Upper lobe of left lung (tissue), 6 donors: ENCODE results near the gene B4GALT1. TPM values are rescaled to one million over a fixed set of nuclear protein-coding genes. Genes with fewer than 3 reads are reported as not detected.

ENCODE experiments used
- ATAC-seq, 2 donors: fragments of 200-7000 bp; cut with Tn5 transposase; one replicate each; pipeline ENCODE4 v1.9.1; 2022; ENCODE audit warnings: mild to moderate bottlenecking in 2 of 2, moderate library complexity in 2 of 2; ENCODE audit not compliant: low FRiP score in 2 of 2
- DNase-seq, 2 donors: peaks; one replicate each; pipeline ENCODE4 v3.0.0-alpha.2; 2019 to 2020
- H3K27ac ChIP-seq, 4 donors: fragments of 200-600 bp; sonication (generic); one replicate each; pipeline ENCODE4 v1.5.1; 2016 to 2019
- H3K27me3 ChIP-seq, 4 donors: fragments of 200-600 bp; sonication (generic); one replicate each; pipeline ENCODE4 v1.5.1; 2017 to 2019
- H3K36me3 ChIP-seq, 4 donors: fragments of 200-600 bp; sonication (generic); one replicate each; pipeline ENCODE4 v1.5.1; 2016 to 2019
- H3K4me1 ChIP-seq, 4 donors: fragments of 200-600 bp; sonication (generic); one replicate each; pipeline ENCODE4 v1.5.1; 2018 to 2019
- H3K4me3 ChIP-seq, 4 donors: fragments of 200-600 bp; sonication (generic); one replicate each; pipeline ENCODE4 v1.5.1; 2017 to 2019; ENCODE audit warnings: mild to moderate bottlenecking in 2 of 4, moderate library complexity in 1 of 4
- H3K9me3 ChIP-seq, 4 donors: fragments of 200-600 bp; sonication (generic); one replicate each; pipeline ENCODE4 v1.5.1; 2018 to 2019
- CTCF ChIP-seq, 6 experiments: fragments of 450-650 bp in 4 of 6; fragments of 200-600 bp in 2 of 6; sonication (generic) in 2 of 6; IDR thresholded peaks; one replicate each; pipeline ENCODE4 v1.5.1; 2016 to 2019; ENCODE audit warnings: antibody characterized with exemption in 6 of 6
- EP300 ChIP-seq, 4 donors: sonication (generic); formaldehyde crosslinking; IDR thresholded peaks; one replicate each; pipeline ENCODE4 v1.5.1; 2017; ENCODE audit warnings: antibody characterized with exemption in 4 of 4, control low read depth in 2 of 4
- POLR2A ChIP-seq, 4 donors: fragments of 450-650 bp; IDR thresholded peaks; one replicate each; pipeline ENCODE4 v1.5.1; 2016 to 2017; ENCODE audit warnings: antibody characterized with exemption in 4 of 4, mild to moderate bottlenecking in 2 of 4
- POLR2AphosphoS5 ChIP-seq, 2 donors: sonication (generic); formaldehyde crosslinking; IDR thresholded peaks; one replicate each; pipeline ENCODE4 v1.5.1; 2017; ENCODE audit warnings: antibody characterized with exemption in 2 of 2
- WGBS, 2 donors: methylation state at CpG; one replicate each; pipeline ENCODE4 v1.1.5; 2017 to 2018; 5-methylcytosine and 5-hydroxymethylcytosine counted together
- total RNA-seq, 6 donors: library from RNA; depleted of rRNA in 4 of 6; stranded (reverse); fragments of >200 nt in 4 of 6; gene quantifications; one replicate each; pipeline versions ENCODE4 v1.1.0 to v1.2.1, GENCODE V29; 2016 to 2021
- donor health status: DM: no; HTN: no; CAD: no; lungs with moderate emphysema.
- donor health status: DM: no; HTN: yes; CAD: no; lungs with severe emphysema.

The B4GALT1 gene
- total RNA-seq, 6 donors from 2014 or later = 26.2 to 83.3 (median 70.8) TPM

- DNase-seq (no peak), ATAC-seq (peak in 1 of 2 donors; percentile 66)
- Histone ChIP-seq H3K36me3 (peaks cover 7 to 88% (median 51%) of the 10 kb centered on the region in 4 donors), H3K27me3 (no peaks in the 10 kb centered on the region), H3K4me1 (peaks cover 0 to 11% (median 3%) of the 10 kb centered on the region in 4 donors), H3K27ac (peak overlapping the region in 1 of 4 donors; percentile 53), H3K4me3 (no peak overlapping the region), H3K9me3 (no peaks in the 10 kb centered on the region)
- TF ChIP-seq POLR2A (IDR thresholded peaks at IDR 0.05) = no peak
- TF ChIP-seq EP300 (IDR thresholded peaks at IDR 0.05) = no peak
- TF ChIP-seq CTCF (IDR thresholded peaks at IDR 0.05) = no peak
- TF ChIP-seq POLR2AphosphoS5 (IDR thresholded peaks at IDR 0.05) = no peak
- WGBS, 2 donors = 44 to 50% methylated on average over 1 of the region's 1 CpG
These were observed 49.8 kb downstream of the B4GALT1 start for GRCh38 chr9:33117306-33117705.

- TF ChIP-seq CTCF (IDR thresholded peaks at IDR 0.05) = no peak
- no peak for TF ChIP-seq EP300 (IDR thresholded peaks at IDR 0.05)
- no peak for TF ChIP-seq POLR2AphosphoS5 (IDR thresholded peaks at IDR 0.05)
- TF ChIP-seq POLR2A (IDR thresholded peaks at IDR 0.05) = no peak
- peak overlapping the region in 2 of 4 donors; percentile 21 to 53 for H3K27ac ChIP-seq
- peaks cover 7 to 92% (median 55%) of the 10 kb centered on the region in 4 donors for H3K36me3 ChIP-seq
- H3K9me3 ChIP-seq = no peaks in the 10 kb centered on the region
- peaks cover 0 to 11% (median 3%) of the 10 kb centered on the region in 4 donors for H3K4me1 ChIP-seq
- WGBS, 2 donors = 61 to 79% methylated on average over 2 of the region's 2 CpGs
- no peak overlapping the region for H3K4me3 ChIP-seq
- H3K27me3 ChIP-seq = no peaks in the 10 kb centered on the region
- DNase-seq = no peak
- peak in 1 of 2 donors; percentile 57 for ATAC-seq
These were observed 50.3 kb downstream of the B4GALT1 start for GRCh38 chr9:33116860-33117259.

- TF ChIP-seq CTCF (IDR thresholded peaks at IDR 0.05) (no peak), POLR2A (IDR thresholded peaks at IDR 0.05) (no peak), POLR2AphosphoS5 (IDR thresholded peaks at IDR 0.05) (no peak), EP300 (IDR thresholded peaks at IDR 0.05) (no peak)
- no peak for DNase-seq
- H3K9me3 ChIP-seq = no peaks in the 10 kb centered on the region
- H3K4me3 ChIP-seq = no peak overlapping the region
- ATAC-seq = no peak
- 85 to 98% methylated on average over 3 of the region's 3 CpGs for WGBS, 2 donors
- no peak overlapping the region for H3K27ac ChIP-seq
- peaks cover 0 to 11% (median 3%) of the 10 kb centered on the region in 4 donors for H3K4me1 ChIP-seq
- peaks cover 7 to 87% (median 55%) of the 10 kb centered on the region in 4 donors for H3K36me3 ChIP-seq
- H3K27me3 ChIP-seq = no peaks in the 10 kb centered on the region
These were observed 52.4 kb downstream of the B4GALT1 start for GRCh38 chr9:33114746-33115145.

DNA sequence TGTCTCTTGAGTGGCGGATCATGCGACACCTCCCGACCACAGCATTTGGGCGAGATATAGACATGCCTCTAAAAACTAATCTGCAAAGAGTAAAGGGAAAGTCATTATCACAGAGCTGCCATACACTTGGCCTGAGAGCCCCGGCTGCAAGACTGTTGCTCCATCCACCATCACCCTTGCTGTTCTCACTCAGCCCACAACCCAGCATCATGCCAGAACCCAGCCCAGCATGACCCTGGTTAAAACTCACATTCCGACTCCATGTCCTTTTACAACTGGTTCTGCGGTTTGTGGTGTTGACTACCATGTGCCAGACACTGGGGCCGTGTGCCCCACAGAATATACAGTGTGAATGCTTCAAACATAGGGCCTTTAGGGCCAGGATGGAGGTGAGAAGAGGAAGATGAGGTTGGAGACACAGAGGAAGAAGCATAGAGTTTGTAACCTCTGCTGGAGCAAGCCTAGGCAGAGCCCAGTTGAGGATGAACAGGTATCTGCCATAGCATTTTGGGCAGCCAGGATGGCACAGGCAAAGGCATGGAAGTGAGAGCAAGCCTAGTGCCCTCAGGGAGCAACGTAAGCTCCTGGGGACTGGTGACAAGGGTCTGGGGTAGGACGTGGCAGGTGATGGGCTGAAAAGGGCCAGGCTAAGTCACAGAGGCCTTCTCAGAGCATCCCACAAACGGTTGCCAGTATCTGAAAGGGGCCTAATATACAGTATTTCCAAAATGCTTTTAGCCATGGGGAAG lies 53.2 kb downstream of the B4GALT1 start:
- WGBS, 2 donors = 90 to 96% methylated on average over 11 of the region's 11 CpGs
- Histone ChIP-seq H3K9me3 (no peaks in the 10 kb centered on the region), H3K27ac (no peak overlapping the region), H3K27me3 (no peaks in the 10 kb centered on the region), H3K36me3 (peaks cover 7 to 79% (median 47%) of the 10 kb centered on the region in 4 donors), H3K4me1 (peaks cover 0 to 11% (median 3%) of the 10 kb centered on the region in 4 donors), H3K4me3 (no peak overlapping the region)
- ATAC-seq (no peak), DNase-seq (no peak)
- no peak for TF ChIP-seq CTCF (IDR thresholded peaks at IDR 0.05)
- TF ChIP-seq EP300 (IDR thresholded peaks at IDR 0.05) = no peak
- TF ChIP-seq POLR2AphosphoS5 (IDR thresholded peaks at IDR 0.05) = no peak
- TF ChIP-seq POLR2A (IDR thresholded peaks at IDR 0.05) = no peak
